GM19025 (cell line): Measurements from ENCODE around the gene RPL19.

Experiments
- ATAC-seq: cut with Tn5 transposase; IDR thresholded peaks from one replicate; pipeline ENCODE4 v1.9.1; 2021; ENCODE audit warnings: mild to moderate bottlenecking, low read depth, moderate library complexity; ENCODE audit not compliant: unreplicated experiment

The RPL19 gene

GRCh38 chr17:39171933-39172332 is 28.1 kb upstream of the RPL19 start:
- ATAC-seq = no peak

- no peak for ATAC-seq
Measured at GRCh38 chr17:39173080-39173479, 27.0 kb upstream of the RPL19 start.

- no peak for ATAC-seq
Measured at GRCh38 chr17:39173526-39174274, 26.4 kb upstream of the RPL19 start.

- ATAC-seq = no peak
Measured at GRCh38 chr17:39174920-39175694, 25.0 kb upstream of the RPL19 start.

GRCh38 chr17:39175695-39176093 is 24.4 kb upstream of the RPL19 start:
- no peak for ATAC-seq

- ATAC-seq = no peak
Measured at GRCh38 chr17:39177256-39177655, 22.8 kb upstream of the RPL19 start.

GRCh38 chr17:39178536-39178935 is 21.5 kb upstream of the RPL19 start:
- ATAC-seq = no peak

- ATAC-seq = no peak
Measured at GRCh38 chr17:39181303-39181702, 18.8 kb upstream of the RPL19 start.

GRCh38 chr17:39183045-39183444 is 17.0 kb upstream of the RPL19 start:
- ATAC-seq = no peak

- no peak for ATAC-seq
Measured at GRCh38 chr17:39183720-39184119, 16.4 kb upstream of the RPL19 start.

- ATAC-seq = no peak
Measured at GRCh38 chr17:39186481-39187002, 13.5 kb upstream of the RPL19 start.

GRCh38 chr17:39187152-39187830 is 12.8 kb upstream of the RPL19 start:
- no peak for ATAC-seq

GRCh38 chr17:39191750-39192510 is 8.2 kb upstream of the RPL19 start:
- no peak for ATAC-seq

- ATAC-seq = no peak
Measured at GRCh38 chr17:39192901-39193300, 7.2 kb upstream of the RPL19 start.

- ATAC-seq = no peak
Measured at GRCh38 chr17:39193346-39193745, 6.7 kb upstream of the RPL19 start.

- no peak for ATAC-seq
Measured at GRCh38 chr17:39194089-39194984, 5.7 kb upstream of the RPL19 start.

- no peak for ATAC-seq
Measured at GRCh38 chr17:39194985-39195524, 5.0 kb upstream of the RPL19 start.

- no peak for ATAC-seq
Measured at GRCh38 chr17:39195568-39196160, 4.4 kb upstream of the RPL19 start.
